HG02798 (cell line): ENCODE measurements around the gene IGFBP6.

Source experiments
- ATAC-seq: cut with Tn5 transposase; IDR thresholded peaks from one replicate; pipeline ENCODE4 v1.9.1; 2021; ENCODE audit warnings: mild to moderate bottlenecking; ENCODE audit not compliant: unreplicated experiment, poor library complexity

Gene IGFBP6

GRCh38 chr12:53058674-53059433 is 38.6 kb upstream of the IGFBP6 start:
- ATAC-seq: no peak

DNA sequence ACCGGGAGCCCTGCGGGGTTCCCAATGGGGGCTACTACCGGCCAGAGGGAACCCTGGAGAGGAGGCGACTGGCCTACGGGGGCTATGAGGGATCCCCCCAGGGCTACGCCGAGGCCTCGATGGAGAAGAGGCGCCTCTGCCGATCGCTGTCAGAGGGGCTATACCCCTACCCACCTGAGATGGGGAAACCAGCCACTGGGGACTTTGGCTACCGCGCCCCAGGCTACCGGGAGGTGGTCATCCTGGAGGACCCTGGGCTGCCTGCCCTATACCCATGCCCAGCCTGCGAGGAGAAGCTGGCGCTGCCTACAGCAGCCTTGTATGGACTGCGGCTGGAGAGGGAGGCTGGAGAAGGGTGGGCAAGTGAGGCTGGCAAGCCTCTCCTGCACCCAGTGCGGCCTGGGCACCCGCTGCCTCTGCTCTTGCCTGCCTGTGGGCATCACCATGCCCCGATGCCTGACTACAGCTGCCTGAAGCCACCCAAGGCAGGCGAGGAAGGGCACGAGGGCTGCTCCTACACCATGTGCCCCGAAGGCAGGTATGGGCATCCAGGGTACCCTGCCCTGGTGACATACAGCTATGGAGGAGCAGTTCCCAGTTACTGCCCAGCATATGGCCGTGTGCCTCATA is 37.9 kb upstream of the IGFBP6 start:
- ATAC-seq: no peak

GRCh38 chr12:53060064-53060720 is 37.3 kb upstream of the IGFBP6 start:
- ATAC-seq: no peak

- ATAC-seq: no peak
Measured at GRCh38 chr12:53060721-53061276, 36.7 kb upstream of the IGFBP6 start.

DNA sequence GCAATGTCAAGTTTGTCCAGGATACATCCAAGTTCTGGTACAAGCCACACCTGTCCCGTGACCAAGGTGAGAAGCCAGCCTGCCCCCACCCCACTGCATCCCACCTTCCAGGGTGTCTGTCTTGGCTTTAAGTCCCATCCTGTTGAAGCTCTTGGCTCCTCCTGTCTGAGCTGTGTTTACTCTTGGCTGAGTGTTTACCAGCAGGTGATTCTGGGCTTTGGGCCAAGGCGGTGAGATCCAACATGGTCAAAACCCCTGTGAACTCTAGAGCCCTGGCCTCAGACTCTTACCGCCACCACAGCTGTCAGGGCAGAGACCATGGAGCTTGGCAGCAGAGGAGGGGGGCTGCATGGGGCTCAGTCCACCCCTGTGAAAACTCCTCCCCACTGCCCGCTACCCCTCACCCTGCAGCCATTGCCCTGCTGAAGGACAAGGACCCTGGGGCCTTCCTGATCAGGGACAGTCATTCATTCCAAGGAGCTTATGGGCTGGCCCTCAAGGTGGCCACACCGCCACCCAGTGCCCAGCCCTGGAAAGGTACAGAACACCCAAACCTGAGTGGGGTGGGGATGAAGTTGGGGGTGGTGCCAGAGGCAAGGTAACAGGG is 36.0 kb upstream of the IGFBP6 start:
- no peak for ATAC-seq

DNA sequence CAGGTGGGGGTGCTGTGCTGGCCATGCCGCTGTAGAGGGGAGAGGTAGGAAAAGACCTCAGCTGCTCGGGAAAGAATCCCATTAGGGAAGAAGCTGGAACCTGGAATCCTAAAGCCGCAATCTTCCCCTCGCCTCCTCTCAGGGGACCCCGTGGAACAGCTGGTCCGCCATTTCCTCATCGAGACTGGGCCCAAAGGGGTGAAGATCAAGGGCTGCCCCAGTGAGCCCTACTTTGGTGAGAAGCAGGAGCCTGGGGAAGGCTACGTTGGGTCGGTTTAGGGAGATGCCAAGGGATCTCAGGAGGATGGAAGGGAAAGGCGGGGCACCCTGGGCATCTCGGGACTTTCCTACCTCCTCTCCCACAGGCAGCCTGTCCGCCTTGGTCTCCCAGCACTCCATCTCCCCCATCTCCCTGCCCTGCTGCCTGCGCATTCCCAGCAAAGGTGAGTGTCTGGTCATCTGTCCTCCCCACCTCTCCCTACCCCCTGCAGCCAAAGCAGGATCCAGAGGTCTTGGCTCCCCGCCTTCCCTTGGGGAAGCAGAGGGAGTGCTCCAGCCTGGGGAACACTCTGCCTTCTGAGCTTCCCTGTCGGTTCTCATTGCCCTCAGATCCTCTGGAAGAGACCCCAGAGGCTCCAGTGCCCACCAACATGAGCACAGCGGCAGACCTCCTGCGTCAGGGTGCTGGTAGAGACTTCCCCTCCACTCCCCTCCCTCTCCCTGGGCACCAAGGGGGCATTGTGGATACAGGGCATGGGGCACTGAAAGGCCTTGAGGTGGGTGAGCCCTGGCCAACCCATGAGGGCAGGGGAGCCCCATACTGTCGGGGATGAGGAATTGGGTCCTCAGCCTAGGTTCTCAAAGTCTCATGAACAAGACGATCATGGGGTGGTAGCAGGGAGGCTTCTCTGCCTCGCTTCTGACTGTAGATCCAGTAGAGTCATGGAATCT is 35.2 kb upstream of the IGFBP6 start:
- no peak for ATAC-seq

- no peak for ATAC-seq
Measured at GRCh38 chr12:53062977-53063707, 34.3 kb upstream of the IGFBP6 start.

DNA sequence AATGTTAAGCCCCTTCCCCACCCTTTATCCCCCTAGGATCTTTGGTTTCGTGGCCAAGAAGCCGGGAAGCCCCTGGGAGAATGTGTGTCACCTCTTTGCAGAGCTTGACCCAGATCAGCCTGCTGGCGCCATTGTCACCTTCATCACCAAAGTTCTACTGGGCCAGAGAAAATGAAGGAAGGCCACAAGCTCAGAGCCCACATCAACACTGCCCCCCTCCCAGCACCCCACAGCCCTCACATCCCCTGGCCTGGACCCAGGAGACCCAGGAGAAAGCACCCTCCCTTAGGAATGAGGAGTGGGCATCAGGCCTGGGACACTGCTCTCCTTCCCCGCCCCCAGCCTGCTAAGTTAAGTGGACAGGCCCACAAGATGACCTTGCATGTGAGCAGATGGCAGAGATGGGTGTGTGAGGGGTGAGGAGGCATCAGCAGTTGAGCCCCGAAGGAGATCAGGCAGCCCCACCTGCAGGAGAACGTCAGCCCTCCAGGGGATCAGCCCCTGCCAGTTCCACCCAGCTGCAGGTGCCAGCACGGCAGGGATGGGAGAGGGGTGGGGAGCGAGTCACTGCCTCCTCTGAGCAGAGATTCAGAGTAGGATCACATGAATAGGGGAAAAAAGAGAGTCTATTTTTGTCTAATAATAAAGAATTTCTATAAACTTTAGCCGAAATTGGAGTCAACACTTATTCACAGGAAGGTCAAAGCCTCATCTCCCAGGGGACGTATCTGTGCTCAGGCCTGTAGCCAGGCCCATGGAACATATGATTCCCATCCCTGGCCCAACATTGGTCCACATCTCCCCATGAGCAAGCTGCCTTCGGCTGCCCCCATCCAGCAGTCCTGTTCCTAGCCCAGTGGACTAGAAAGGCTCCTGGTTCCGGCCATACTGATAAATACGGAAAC is 33.5 kb upstream of the IGFBP6 start:
- no peak for ATAC-seq

- ATAC-seq: no peak
Measured at GRCh38 chr12:53064613-53065436, 32.6 kb upstream of the IGFBP6 start.

GRCh38 chr12:53065470-53065869 is 32.0 kb upstream of the IGFBP6 start:
- no peak for ATAC-seq

GRCh38 chr12:53065975-53066931 is 31.2 kb upstream of the IGFBP6 start:
- no peak for ATAC-seq

GRCh38 chr12:53067074-53067992 is 30.1 kb upstream of the IGFBP6 start:
- ATAC-seq: no peak

DNA sequence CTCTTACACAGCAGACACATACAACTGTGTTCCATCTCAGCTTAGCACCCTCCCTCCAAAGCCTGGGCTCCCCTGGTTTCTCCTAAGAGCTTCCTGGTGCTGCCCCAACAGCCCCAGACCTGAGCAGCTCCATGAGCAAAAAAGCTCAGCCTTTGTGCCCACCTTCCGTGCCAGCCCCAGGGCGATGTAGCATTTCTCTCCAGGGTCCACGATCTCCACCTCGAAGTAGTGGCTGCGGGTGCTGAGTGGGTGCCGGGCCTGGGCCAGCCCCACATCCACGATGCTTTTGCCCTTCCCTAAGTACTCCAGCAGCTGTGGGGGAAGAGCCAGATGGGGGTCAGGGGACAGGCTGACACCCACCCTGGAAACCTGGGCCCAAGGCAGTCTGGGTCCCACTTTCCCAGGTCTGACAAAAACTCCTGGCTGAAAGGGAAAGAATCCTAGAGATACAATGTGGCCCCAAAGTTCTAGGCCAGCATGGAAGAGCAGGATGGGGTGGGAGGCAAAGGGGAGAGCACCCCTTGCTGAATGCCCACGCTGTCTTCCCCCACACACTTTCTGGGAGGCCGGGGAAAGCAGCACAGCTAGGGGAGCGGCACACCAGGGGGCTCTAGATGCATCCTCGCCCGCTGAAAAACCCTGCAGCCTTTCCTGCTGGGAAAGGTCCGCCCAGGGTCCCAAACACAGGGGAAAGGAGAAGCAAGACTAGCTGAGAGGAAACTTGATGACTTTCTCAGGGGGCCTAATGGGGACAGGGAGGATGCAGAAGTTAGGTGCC is 29.3 kb upstream of the IGFBP6 start:
- ATAC-seq: no peak

DNA sequence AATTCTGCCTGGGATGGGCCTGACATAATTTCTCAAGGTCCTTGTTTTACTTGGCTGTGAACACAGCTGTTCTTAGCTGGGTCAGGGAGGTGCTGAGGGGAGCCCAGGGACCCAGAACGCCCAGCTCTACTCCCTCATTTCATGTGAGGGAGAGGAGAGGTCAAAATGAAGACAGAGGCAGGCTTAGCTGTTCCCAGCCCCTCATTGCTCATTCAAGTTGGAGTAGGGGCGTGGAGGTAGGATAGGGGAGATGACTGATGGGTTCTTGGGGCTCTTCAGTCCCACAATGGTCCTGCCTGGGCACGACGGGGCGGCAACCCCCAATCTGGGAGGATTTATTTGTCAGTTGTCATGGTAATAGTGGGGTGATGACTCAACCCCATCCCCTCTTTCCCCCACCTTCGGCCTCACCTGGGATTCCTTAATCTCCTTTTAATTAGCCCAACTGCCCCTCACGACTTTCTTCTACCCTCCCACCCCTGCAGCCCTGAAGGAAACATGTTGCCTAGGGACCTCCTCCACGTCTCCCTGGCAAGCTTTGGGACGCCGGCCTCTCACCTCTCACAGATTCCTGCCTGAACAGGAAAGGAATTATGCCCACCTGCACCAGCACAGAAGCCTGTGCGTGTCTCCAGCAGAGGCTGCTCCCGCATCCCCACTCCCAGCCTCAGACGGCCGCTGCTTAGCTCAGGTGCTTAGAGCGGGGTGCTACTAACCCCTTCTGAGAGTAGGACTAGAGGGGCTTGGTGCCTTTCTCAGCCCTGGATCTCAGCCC is 28.5 kb upstream of the IGFBP6 start:
- ATAC-seq: no peak
